ENCODE results near the gene LBHD2. TPM values are rescaled to one million over a fixed set of nuclear protein-coding genes. Genes with fewer than 3 reads are reported as not detected.
A peak's percentile ranks its signal among the peaks of the same experiment; 100 is the strongest.

Gene LBHD2
- total RNA-seq, 6 donors from 2014 or later, result not detected

DNA sequence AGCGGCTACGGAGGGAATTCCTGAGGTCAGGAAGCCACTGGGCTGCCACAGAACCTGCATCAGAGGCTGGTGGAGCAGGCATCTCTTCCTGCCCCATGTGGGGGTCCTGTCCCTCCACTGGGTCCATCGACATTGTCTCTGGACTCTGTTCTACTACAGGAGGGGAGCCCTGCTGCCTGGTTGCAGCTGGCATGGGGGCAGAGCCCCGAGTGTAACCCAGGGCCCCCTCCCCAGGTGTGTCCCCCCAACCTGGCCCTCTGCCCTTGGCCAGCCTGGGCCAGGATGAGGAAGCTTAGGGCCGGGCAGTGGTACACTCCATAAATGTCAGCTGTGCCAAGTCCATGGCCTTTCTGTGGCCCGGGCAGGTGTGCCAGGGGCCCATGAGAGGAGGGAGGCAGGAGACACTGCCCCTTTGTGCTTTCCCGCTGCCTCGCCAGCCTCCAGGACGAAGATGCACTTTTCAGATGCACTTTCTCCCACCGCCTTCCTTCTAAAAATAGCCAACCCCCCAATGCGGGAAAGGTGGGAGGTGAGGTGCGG is 6.5 kb downstream of the LBHD2 start:
- Histone ChIP-seq H3K4me1 (peaks cover 11 to 29% (median 19%) of the 10 kb centered on the region in 4 donors), H3K27me3 (peaks cover 0 to 4% (median 0%) of the 10 kb centered on the region in 4 donors), H3K4me3 (no peak overlapping the region), H3K9me3 (no peaks in the 10 kb centered on the region), H3K36me3 (no peaks in the 10 kb centered on the region), H3K27ac (no peak overlapping the region)
- WGBS, 2 donors, result 80 to 85% methylated on average over 8 to 12 of the region's 12 CpGs
- no peak for TF ChIP-seq POLR2AphosphoS5 (IDR thresholded peaks at IDR 0.05)
- TF ChIP-seq EP300 (IDR thresholded peaks at IDR 0.05), result no peak
- TF ChIP-seq, protein P1, sequence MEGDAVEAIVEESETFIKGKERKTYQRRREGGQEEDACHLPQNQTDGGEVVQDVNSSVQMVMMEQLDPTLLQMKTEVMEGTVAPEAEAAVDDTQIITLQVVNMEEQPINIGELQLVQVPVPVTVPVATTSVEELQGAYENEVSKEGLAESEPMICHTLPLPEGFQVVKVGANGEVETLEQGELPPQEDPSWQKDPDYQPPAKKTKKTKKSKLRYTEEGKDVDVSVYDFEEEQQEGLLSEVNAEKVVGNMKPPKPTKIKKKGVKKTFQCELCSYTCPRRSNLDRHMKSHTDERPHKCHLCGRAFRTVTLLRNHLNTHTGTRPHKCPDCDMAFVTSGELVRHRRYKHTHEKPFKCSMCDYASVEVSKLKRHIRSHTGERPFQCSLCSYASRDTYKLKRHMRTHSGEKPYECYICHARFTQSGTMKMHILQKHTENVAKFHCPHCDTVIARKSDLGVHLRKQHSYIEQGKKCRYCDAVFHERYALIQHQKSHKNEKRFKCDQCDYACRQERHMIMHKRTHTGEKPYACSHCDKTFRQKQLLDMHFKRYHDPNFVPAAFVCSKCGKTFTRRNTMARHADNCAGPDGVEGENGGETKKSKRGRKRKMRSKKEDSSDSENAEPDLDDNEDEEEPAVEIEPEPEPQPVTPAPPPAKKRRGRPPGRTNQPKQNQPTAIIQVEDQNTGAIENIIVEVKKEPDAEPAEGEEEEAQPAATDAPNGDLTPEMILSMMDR (IDR thresholded peaks at IDR 0.05), result no peak
- no peak for TF ChIP-seq POLR2A (IDR thresholded peaks at IDR 0.05)
- peak in 1 of 2 donors; percentile 49 for DNase-seq
- ATAC-seq (ENCODE audit: low FRiP score in 2 of 2), result no peak

DNA sequence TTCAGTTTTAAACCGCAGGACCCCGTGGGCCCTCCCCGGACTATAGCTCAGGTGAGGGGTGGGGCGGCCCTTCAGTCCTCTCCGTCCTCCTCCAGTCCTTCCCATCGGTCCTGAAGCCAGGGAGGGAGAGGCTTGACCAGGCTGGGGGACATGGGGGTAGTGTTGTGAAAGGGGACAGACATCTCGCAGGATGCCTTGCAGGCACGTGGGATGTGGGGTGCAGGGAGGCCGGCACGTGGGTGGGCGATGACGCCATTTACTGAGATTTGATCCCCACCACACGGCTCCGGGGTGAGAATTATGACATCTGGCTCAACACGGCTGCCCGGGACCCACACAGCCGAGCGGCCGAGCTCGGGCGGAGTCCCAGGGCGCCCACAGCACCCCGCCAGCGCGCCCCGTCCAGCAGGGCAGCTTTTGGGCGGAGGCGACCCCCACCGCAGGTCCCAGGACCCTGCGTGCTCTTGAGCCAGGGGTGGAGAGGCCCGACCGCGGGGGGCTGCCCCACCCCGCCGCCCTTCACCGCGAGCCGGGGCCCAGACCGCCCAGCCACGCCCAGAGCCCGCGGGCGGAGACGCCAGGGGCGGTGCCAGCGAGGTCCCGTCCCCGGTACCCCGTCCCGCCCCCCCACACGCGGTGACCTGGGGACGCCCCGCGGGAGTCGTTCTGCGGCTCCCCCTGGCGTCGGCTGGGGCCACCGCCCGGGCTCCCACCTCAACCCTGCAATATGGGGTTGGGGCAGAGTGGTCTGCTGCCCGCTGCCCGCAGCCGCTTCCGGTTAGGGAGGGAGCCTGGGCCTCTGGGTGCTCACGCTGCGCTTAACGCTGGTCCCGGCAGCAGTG is 7.3 kb downstream of the LBHD2 start:
- peak overlapping the region in 3 of 4 donors; percentile 44 to 58 (median 53) for H3K4me3 ChIP-seq
- H3K9me3 ChIP-seq, result no peaks in the 10 kb centered on the region
- 25 to 53% methylated on average over 6 to 16 of the region's 69 CpGs for WGBS, 2 donors
- H3K27me3 ChIP-seq, result no peaks in the 10 kb centered on the region
- peak; percentile 74 to 94 for DNase-seq
- peak; percentile 41 to 79 for ATAC-seq (ENCODE audit: low FRiP score in 2 of 2)
- H3K4me1 ChIP-seq, result peaks cover 11 to 29% (median 19%) of the 10 kb centered on the region in 4 donors
- no peaks in the 10 kb centered on the region for H3K36me3 ChIP-seq
- no peak for TF ChIP-seq POLR2AphosphoS5 (IDR thresholded peaks at IDR 0.05)
- no peak for TF ChIP-seq POLR2A (IDR thresholded peaks at IDR 0.05)
- no peak for TF ChIP-seq EP300 (IDR thresholded peaks at IDR 0.05)
- TF ChIP-seq, protein P1 (IDR thresholded peaks at IDR 0.05), result peak; percentile 55 to 78 (median 64)
- peak overlapping the region in 2 of 4 donors; percentile 18 to 45 for H3K27ac ChIP-seq

DNA sequence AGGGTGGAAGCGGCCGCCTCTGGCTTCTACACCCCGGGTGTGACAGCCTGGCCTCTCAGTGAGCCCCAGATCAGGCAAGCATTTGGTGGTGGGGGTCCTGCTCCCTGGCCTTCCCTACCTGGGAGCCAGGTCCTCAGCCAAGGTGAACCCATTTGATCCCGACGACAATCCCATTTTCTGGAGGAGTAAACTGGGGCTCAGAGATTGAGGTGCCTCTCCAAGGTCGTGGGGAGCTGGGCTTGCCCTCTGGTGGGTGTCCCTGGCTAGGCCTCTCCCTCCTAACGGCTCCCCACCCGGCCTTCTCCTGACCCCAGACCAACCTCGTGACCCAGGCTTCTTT is 7.8 kb downstream of the LBHD2 start:
- H3K27me3 ChIP-seq, result no peaks in the 10 kb centered on the region
- no peaks in the 10 kb centered on the region for H3K9me3 ChIP-seq
- peaks cover 11 to 29% (median 19%) of the 10 kb centered on the region in 4 donors for H3K4me1 ChIP-seq
- TF ChIP-seq, protein P1 (IDR thresholded peaks at IDR 0.05), result no peak
- DNase-seq, result no peak
- peak overlapping the region in 2 of 4 donors; percentile 18 to 45 for H3K27ac ChIP-seq
- no peak for ATAC-seq (ENCODE audit: low FRiP score in 2 of 2)
- WGBS, 2 donors, result 52 to 65% methylated on average over 6 to 8 of the region's 9 CpGs
- H3K4me3 ChIP-seq, result peak overlapping the region in 3 of 4 donors; percentile 44 to 58 (median 53)
- H3K36me3 ChIP-seq, result no peaks in the 10 kb centered on the region

DNA sequence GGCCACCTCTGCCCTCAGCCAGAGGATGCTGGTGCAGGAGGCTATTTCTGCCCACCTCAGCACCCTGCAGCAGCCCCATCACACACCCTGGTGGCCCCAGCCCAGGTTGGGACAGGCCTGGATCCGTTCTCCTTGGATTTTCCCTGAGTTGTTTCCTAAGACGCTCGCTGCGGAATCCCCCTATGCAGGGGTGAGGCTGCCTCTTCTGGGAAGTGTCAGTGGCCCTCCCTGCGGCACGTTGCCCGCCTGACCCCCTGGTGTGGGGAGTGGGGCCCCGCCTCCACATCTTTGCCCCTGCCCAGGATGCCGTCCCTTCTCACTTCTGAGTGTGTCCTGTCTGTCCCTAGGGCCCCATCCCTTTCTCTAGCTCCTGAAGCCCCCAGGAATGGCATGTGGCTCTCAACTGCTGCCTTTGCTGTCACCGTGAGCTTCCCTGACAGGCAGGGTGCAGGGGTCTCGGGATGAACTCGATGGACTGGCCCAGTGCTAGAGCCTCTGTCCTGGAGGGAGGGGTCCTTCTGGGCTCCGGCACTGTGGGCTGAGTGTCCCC is 9.9 kb downstream of the LBHD2 start:
- peak in 1 of 2 donors; percentile 58 for DNase-seq
- Histone ChIP-seq H3K4me3 (peak overlapping the region in 2 of 4 donors; percentile 13 to 33), H3K27ac (peak overlapping the region; percentile 47 to 70 (median 66)), H3K27me3 (no peaks in the 10 kb centered on the region), H3K36me3 (no peaks in the 10 kb centered on the region), H3K9me3 (no peaks in the 10 kb centered on the region), H3K4me1 (peaks cover 11 to 29% (median 19%) of the 10 kb centered on the region in 4 donors)
- no peak for TF ChIP-seq POLR2AphosphoS5 (IDR thresholded peaks at IDR 0.05)
- TF ChIP-seq, protein P1 (IDR thresholded peaks at IDR 0.05), result no peak
- TF ChIP-seq EP300 (IDR thresholded peaks at IDR 0.05), result no peak
- TF ChIP-seq POLR2A (IDR thresholded peaks at IDR 0.05), result no peak
- no peak for ATAC-seq (ENCODE audit: low FRiP score in 2 of 2)
- 75 to 76% methylated on average over 12 of the region's 13 CpGs for WGBS, 2 donors
